Natural killer cell (primary cell): ENCODE measurements around the gene IGF1R. TPM values are rescaled to one million over a fixed set of nuclear protein-coding genes. Genes with fewer than 3 reads are reported as not detected.

Experiments
- ATAC-seq, 3 donors: fragments of 150-1000 bp in 2 of 3; fragments of 200-7000 bp in 1 of 3; cut with Tn5 transposase; 1 replicate in 1 of 3; 2 replicates in 2 of 3; pipeline ENCODE4 v1.10.0; 2021; ENCODE audit warnings: mild to moderate bottlenecking in 2 of 3, moderate library complexity in 2 of 3
- DNase-seq, 2 donors: peaks; one replicate each; pipeline versions ENCODE4 v3.0.0 to v3.0.0-alpha.2; 2013 to 2021; ENCODE audit warnings: mixed read lengths in 1 of 2
- H3K27ac ChIP-seq: one replicate; pipeline ENCODE4 v1.5.1; 2013; ENCODE audit warnings: mild to moderate bottlenecking, low read length
- H3K27me3 ChIP-seq: one replicate; pipeline ENCODE4 v1.6.1; 2013; ENCODE audit warnings: low read length; ENCODE audit not compliant: control insufficient read depth, insufficient read depth
- H3K36me3 ChIP-seq: one replicate; pipeline ENCODE4 v1.6.1; 2013; ENCODE audit warnings: low read length; ENCODE audit not compliant: control insufficient read depth, insufficient read depth
- H3K4me1 ChIP-seq: one replicate; pipeline ENCODE4 v1.6.1; 2013; ENCODE audit warnings: low read length; ENCODE audit not compliant: control insufficient read depth, insufficient read depth
- H3K4me3 ChIP-seq: one replicate; pipeline ENCODE4 v1.5.1; 2013; ENCODE audit warnings: low read length
- H3K9me3 ChIP-seq: one replicate; pipeline ENCODE4 v1.6.1; 2013; ENCODE audit warnings: low read length; ENCODE audit not compliant: control insufficient read depth, insufficient read depth
- H3K27ac Mint-ChIP-seq, 2 donors: one replicate each; pipeline ENCODE4 v1.8.0; 2022; ENCODE audit warnings: mild to moderate bottlenecking in 2 of 2, mixed read lengths in 2 of 2, moderate library complexity in 1 of 2
- H3K27me3 Mint-ChIP-seq, 2 donors: one replicate each; pipeline ENCODE4 v1.8.0; 2022; ENCODE audit warnings: low read depth in 2 of 2, mixed read lengths in 2 of 2
- H3K36me3 Mint-ChIP-seq: one replicate; pipeline ENCODE4 v1.8.0; 2022; ENCODE audit warnings: mixed read lengths
- H3K4me1 Mint-ChIP-seq, 2 donors: one replicate each; pipeline ENCODE4 v1.8.0; 2022; ENCODE audit warnings: mixed read lengths in 2 of 2
- H3K4me3 Mint-ChIP-seq: one replicate; pipeline ENCODE4 v1.8.0; 2022; ENCODE audit warnings: mild to moderate bottlenecking, moderate library complexity, mixed read lengths
- H3K9me3 Mint-ChIP-seq, 2 donors: one replicate each; pipeline ENCODE4 v1.8.0; 2022; ENCODE audit warnings: mixed read lengths in 2 of 2
- WGBS: methylation state at CpG from one replicate; pipeline ENCODE4 v1.1.7; 2013; ENCODE audit warnings: missing lambda C conversion rate; ENCODE audit not compliant: insufficient coverage; 5-methylcytosine and 5-hydroxymethylcytosine counted together
- intact Hi-C: fragments of 100-400 bp; cut with micrococcal nuclease; formaldehyde crosslinking; loops from one replicate; pipeline ENCODE4 v1.14.2; 2022
- total RNA-seq, 4 donors: library from RNA; stranded (reverse); fragments of 120-200 nt in 1 of 4; gene quantifications; one replicate each; pipeline versions ENCODE4 v1.2.3 to v1.2.4, GENCODE V29; 2013 to 2022
- TF ChIP-seq, protein P1 (sequence below): fragments of 200-600 bp; IDR thresholded peaks from one replicate; pipeline ENCODE4 v1.8.0; 2022; ENCODE audit warnings: antibody characterized with exemption

IGF1R gene
- total RNA-seq, 3 donors from 2014 or later (not counting 1 experiment from before 2014, with no cell fraction given), result 47.3 to 50.7 (median 49.0) TPM

DNA sequence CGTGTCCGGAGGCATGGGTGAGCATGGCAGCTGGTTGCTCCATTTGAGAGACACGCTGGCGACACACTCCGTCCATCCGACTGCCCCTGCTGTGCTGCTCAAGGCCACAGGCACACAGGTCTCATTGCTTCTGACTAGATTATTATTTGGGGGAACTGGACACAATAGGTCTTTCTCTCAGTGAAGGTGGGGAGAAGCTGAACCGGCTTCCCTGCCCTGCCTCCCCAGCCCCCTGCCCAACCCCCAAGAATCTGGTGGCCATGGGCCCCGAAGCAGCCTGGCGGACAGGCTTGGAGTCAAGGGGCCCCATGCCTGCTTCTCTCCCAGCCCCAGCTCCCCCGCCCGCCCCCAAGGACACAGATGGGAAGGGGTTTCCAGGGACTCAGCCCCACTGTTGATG is 309.7 kb downstream of the IGF1R start:
- H3K4me3 ChIP-seq, result no peak overlapping the region
- WGBS, result 95% methylated on average over 11 of the region's 11 CpGs

DNA sequence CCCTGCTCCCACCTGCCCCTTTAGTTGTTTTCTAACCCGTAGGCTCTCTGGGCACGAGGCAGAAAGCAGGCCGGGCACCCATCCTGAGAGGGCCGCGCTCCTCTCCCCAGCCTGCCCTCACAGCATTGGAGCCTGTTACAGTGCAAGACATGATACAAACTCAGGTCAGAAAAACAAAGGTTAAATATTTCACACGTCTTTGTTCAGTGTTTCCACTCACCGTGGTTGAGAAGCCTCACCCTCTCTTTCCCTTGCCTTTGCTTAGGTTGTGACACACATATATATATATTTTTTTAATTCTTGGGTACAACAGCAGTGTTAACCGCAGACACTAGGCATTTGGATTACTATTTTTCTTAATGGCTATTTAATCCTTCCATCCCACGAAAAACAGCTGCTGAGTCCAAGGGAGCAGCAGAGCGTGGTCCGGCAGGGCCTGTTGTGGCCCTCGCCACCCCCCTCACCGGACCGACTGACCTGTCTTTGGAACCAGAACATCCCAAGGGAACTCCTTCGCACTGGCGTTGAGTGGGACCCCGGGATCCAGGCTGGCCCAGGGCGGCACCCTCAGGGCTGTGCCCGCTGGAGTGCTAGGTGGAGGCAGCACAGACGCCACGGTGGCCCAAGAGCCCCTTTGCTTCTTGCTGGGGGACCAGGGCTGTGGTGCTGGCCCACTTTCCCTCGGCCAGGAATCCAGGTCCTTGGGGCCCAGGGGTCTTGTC is 310.7 kb downstream of the IGF1R start:
- peaks cover 15% of the 10 kb centered on the region for H3K36me3 Mint-ChIP-seq
- TF ChIP-seq, protein P1, sequence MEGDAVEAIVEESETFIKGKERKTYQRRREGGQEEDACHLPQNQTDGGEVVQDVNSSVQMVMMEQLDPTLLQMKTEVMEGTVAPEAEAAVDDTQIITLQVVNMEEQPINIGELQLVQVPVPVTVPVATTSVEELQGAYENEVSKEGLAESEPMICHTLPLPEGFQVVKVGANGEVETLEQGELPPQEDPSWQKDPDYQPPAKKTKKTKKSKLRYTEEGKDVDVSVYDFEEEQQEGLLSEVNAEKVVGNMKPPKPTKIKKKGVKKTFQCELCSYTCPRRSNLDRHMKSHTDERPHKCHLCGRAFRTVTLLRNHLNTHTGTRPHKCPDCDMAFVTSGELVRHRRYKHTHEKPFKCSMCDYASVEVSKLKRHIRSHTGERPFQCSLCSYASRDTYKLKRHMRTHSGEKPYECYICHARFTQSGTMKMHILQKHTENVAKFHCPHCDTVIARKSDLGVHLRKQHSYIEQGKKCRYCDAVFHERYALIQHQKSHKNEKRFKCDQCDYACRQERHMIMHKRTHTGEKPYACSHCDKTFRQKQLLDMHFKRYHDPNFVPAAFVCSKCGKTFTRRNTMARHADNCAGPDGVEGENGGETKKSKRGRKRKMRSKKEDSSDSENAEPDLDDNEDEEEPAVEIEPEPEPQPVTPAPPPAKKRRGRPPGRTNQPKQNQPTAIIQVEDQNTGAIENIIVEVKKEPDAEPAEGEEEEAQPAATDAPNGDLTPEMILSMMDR, result no peak
- intact Hi-C loops, result no loop called here

More for the DNA sequence above, 309.7 kb downstream of the IGF1R start:
- Mint-ChIP-seq H3K9me3 (peaks cover 0 to 2% of the 10 kb centered on the region in 2 donors), H3K4me1 (peaks cover 52 to 57% of the 10 kb centered on the region in 2 donors), H3K27ac (peak overlapping the region in 1 of 2 donors; percentile 27), H3K27me3 (no peaks in the 10 kb centered on the region), H3K4me3 (no peak overlapping the region), H3K36me3 (peaks cover 15% of the 10 kb centered on the region)
- H3K27ac ChIP-seq, result no peak overlapping the region
- H3K9me3 ChIP-seq, result no peaks in the 10 kb centered on the region
- intact Hi-C loops, result no loop called here
- ATAC-seq, result no peak
- H3K27me3 ChIP-seq, result no peaks in the 10 kb centered on the region
- H3K4me1 ChIP-seq, result peaks cover 73% of the 10 kb centered on the region
- no peak for DNase-seq
- TF ChIP-seq, protein P1, result no peak
- peaks cover 8% of the 10 kb centered on the region for H3K36me3 ChIP-seq

DNA sequence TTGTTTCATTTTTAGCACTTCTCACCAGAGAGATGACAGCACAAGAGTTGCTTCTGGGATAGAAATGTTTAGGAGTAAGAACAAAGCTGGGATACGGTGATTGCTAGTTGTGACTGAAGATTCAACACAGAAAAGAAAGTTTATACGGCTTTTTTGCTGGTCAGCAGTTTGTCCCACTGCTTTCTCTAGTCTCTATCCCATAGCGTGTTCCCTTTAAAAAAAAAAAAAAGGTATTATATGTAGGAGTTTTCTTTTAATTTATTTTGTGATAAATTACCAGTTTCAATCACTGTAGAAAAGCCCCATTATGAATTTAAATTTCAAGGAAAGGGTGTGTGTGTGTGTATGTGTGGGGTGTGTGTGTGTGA is 311.3 kb downstream of the IGF1R start:
- Histone ChIP-seq H3K4me1 (peaks cover 57% of the 10 kb centered on the region), H3K9me3 (no peaks in the 10 kb centered on the region), H3K27me3 (no peaks in the 10 kb centered on the region), H3K36me3 (peaks cover 8% of the 10 kb centered on the region), H3K27ac (no peak overlapping the region), H3K4me3 (no peak overlapping the region)
- Mint-ChIP-seq H3K9me3 (peaks cover 0 to 2% of the 10 kb centered on the region in 2 donors), H3K27ac (peak overlapping the region; percentile 22 to 34), H3K4me1 (peaks cover 42 to 44% of the 10 kb centered on the region in 2 donors), H3K27me3 (no peaks in the 10 kb centered on the region), H3K36me3 (peaks cover 15% of the 10 kb centered on the region), H3K4me3 (peak overlapping the region; percentile 29)
- TF ChIP-seq, protein P1, result no peak
- intact Hi-C loops, result no loop called here
- WGBS, result 100% methylated on average over 1 of the region's 3 CpGs
- ATAC-seq, result no peak
- DNase-seq, result no peak

More for the DNA sequence above, 310.7 kb downstream of the IGF1R start:
- Histone ChIP-seq H3K36me3 (peaks cover 8% of the 10 kb centered on the region), H3K27me3 (no peaks in the 10 kb centered on the region), H3K27ac (no peak overlapping the region), H3K9me3 (no peaks in the 10 kb centered on the region), H3K4me3 (no peak overlapping the region), H3K4me1 (peaks cover 63% of the 10 kb centered on the region)
- Mint-ChIP-seq H3K27me3 (no peaks in the 10 kb centered on the region), H3K4me1 (peaks cover 42 to 48% of the 10 kb centered on the region in 2 donors), H3K27ac (peak overlapping the region; percentile 34 to 82), H3K4me3 (peak overlapping the region; percentile 29), H3K9me3 (peaks cover 0 to 2% of the 10 kb centered on the region in 2 donors)
- WGBS, result 75% methylated on average over 21 of the region's 22 CpGs
- ATAC-seq (peak in 2 of 3 donors; percentile 78 to 81), DNase-seq (no peak)
